ENCODE data around the gene PIEZO1. TPM values are rescaled to one million over a fixed set of nuclear protein-coding genes. Genes with fewer than 3 reads are reported as not detected.
A peak's percentile ranks its signal among the peaks of the same experiment; 100 is the strongest.

Gene PIEZO1
- total and polyA plus RNA-seq, 9 of the 15 experiments (the other 6 are each of a cell fraction or from before 2014, with no cell fraction given), result 3.6 to 432 (median 131) TPM

- peak; percentile 82; the same call in 1 of the 2 replicates for TF ChIP-seq NR4A1 (CRISPR knock-in tag; IDR thresholded peaks at IDR 0.05)
- 0 out of 2 replicates have a peak, but pooled peaks have one; percentile 32 for TF ChIP-seq NR4A1 (tag; IDR thresholded peaks at IDR 0.05)
- 0 out of 2 replicates have a peak, but pooled peaks have one; percentile 47 for TF ChIP-seq ELF4 (CRISPR knock-in tag; IDR thresholded peaks at IDR 0.05)
- no peak for TF ChIP-seq RNF219 (CRISPR knock-in tag; IDR thresholded peaks at IDR 0.05)
- TF ChIP-seq SNRNP70 (optimal IDR thresholded peaks at IDR 0.05; ENCODE audit: low read depth, low read length), result no peak
- TF ChIP-seq ZBTB33 (CRISPR knock-in tag; IDR thresholded peaks at IDR 0.05), result peak; percentile 71
- TF ChIP-seq HNRNPLL (IDR thresholded peaks at IDR 0.05; ENCODE audit: low read depth, low read length, poor library complexity, severe bottlenecking), result no peak
- TF ChIP-seq NCOA4 (IDR thresholded peaks at IDR 0.05; ENCODE audit: partially characterized antibody), result no peak
- no peak for TF ChIP-seq KLF10 (CRISPR knock-in tag; IDR thresholded peaks at IDR 0.05)
- 0 out of 2 replicates have a peak, but pooled peaks have one; percentile 44 for TF ChIP-seq ELF1 (tag; IDR thresholded peaks at IDR 0.05)
- TF ChIP-seq ATF2 (CRISPR knock-in tag; IDR thresholded peaks at IDR 0.05), result no peak
- no peak for TF ChIP-seq XRCC5 (IDR thresholded peaks at IDR 0.05; ENCODE audit: low read depth, low read length)
- TF ChIP-seq C11orf30 (IDR thresholded peaks at IDR 0.05; ENCODE audit: low read depth), result no peak
Measured at GRCh38 chr16:88770461-88771293, 14.3 kb downstream of the PIEZO1 start (continued).
